ENCODE results near the gene APPBP2.
"Not testable (repeated sequence)": the region's sequence is repeated elsewhere in the genome, so short reads cannot be mapped to it uniquely, and the experiment has no call there.

The APPBP2 gene

GRCh38 chr17:60436676-60437075, 89.4 kb downstream of the APPBP2 start:
- no peak for TF ChIP-seq MYC (IDR thresholded peaks at IDR 0.05; ENCODE audit: low read depth, low read length)
- peak; percentile 11 for DNase-seq (ENCODE audit: low read depth)
- no peak overlapping the region for H3K4me3 ChIP-seq (ENCODE audit: low read depth, low read length)

- DNase-seq (ENCODE audit: low read depth), result peak; percentile 82
- TF ChIP-seq POLR2A (IDR thresholded peaks at IDR 0.05; ENCODE audit: extremely low read depth, insufficient read length) (no peak), MYC (IDR thresholded peaks at IDR 0.05; ENCODE audit: low read depth, low read length) (peak; percentile 82)
- TF ChIP-seq, protein P1, sequence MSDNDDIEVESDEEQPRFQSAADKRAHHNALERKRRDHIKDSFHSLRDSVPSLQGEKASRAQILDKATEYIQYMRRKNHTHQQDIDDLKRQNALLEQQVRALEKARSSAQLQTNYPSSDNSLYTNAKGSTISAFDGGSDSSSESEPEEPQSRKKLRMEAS (IDR thresholded peaks at IDR 0.05; ENCODE audit: low read depth, low read length), result peak; percentile 81
- TF ChIP-seq, protein P2, sequence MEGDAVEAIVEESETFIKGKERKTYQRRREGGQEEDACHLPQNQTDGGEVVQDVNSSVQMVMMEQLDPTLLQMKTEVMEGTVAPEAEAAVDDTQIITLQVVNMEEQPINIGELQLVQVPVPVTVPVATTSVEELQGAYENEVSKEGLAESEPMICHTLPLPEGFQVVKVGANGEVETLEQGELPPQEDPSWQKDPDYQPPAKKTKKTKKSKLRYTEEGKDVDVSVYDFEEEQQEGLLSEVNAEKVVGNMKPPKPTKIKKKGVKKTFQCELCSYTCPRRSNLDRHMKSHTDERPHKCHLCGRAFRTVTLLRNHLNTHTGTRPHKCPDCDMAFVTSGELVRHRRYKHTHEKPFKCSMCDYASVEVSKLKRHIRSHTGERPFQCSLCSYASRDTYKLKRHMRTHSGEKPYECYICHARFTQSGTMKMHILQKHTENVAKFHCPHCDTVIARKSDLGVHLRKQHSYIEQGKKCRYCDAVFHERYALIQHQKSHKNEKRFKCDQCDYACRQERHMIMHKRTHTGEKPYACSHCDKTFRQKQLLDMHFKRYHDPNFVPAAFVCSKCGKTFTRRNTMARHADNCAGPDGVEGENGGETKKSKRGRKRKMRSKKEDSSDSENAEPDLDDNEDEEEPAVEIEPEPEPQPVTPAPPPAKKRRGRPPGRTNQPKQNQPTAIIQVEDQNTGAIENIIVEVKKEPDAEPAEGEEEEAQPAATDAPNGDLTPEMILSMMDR (IDR thresholded peaks at IDR 0.05; ENCODE audit: low read depth, low read length), result peak; percentile 73
- H3K4me3 ChIP-seq (ENCODE audit: low read depth, low read length), result no peak overlapping the region
Observed at GRCh38 chr17:60435244-60436167, 90.5 kb downstream of the APPBP2 start.

DNA sequence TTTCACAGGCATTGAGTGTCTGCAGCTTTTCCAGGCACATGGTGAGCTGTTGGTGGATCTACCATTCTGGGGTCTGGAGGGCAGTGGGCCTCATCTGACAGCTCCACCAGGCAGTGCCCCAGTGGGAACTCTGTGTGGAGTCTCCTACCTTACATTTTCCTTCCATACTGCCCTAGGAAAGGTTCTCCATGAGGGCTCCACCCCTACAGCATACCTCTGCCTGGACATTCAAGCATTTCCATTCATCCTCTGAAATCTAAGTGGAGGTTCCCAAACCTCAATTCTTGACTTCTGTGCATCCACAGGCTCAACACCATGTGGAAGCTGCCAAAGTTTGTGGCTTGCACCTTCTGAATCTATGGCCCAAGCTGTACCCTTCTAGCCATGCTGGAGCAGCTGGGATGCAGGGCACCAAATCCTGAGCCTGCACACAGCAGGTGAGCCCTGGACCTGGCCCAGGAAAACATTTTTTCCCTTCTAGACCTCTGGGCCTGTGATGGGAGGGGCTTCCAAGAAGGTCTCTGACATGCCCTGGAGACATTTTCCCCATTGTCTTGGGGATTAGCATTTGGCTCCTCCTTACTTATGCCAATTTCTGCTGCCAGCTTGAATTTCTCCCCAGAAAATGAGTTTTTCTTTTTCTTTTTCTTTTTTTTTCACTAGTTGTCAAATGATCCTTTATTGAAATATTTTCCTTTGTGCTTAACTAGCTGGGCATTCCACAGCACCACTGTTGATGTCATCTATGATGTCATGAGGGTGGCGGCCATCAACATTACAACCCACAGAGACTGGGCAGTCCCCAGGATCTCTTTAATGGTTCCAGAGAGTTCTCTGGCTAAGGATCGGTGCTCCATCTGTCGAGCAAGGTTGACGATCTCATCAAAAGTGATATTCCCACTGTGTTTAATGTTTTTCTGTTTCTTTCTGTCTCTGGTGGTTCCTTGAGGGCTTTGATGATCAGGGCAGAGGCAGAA, 92.7 kb downstream of the APPBP2 start:
- H3K4me3 ChIP-seq (ENCODE audit: low read depth, low read length); DNase-seq (ENCODE audit: low read depth): not testable (repeated sequence)

- not testable (repeated sequence) for DNase-seq (ENCODE audit: low read depth); H3K4me3 ChIP-seq (ENCODE audit: low read depth, low read length)
Observed at GRCh38 chr17:60430561-60430960, 95.5 kb downstream of the APPBP2 start.

DNA sequence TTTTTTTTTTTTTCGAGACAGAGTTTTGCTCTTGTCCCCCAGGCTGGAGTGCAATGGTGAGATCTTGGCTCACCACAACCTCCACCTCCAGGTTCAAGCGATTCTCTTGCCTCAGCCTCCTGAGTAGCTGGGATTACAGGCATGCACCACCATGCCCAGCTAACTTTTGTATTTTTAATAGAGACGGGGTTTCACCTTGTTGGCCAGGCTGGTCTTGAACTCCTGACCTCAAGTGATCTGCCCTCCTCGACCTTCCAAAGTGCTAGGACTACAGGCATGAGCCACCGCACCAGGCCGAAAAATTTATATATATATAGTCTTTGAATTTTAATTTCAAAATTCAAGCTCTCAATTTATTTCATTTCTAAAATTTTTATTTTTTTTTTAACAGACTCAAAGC, 97.6 kb downstream of the APPBP2 start:
- DNase-seq (ENCODE audit: low read depth); H3K4me3 ChIP-seq (ENCODE audit: low read depth, low read length): not testable (repeated sequence)

GRCh38 chr17:60426596-60426995, 99.4 kb downstream of the APPBP2 start:
- TF ChIP-seq MYC (IDR thresholded peaks at IDR 0.05; ENCODE audit: low read depth, low read length) (no peak), POLR2A (IDR thresholded peaks at IDR 0.05; ENCODE audit: extremely low read depth, insufficient read length) (no peak)
- TF ChIP-seq, protein P1 (IDR thresholded peaks at IDR 0.05; ENCODE audit: low read depth, low read length), result no peak
- TF ChIP-seq, protein P2 (IDR thresholded peaks at IDR 0.05; ENCODE audit: low read depth, low read length), result no peak

DNA sequence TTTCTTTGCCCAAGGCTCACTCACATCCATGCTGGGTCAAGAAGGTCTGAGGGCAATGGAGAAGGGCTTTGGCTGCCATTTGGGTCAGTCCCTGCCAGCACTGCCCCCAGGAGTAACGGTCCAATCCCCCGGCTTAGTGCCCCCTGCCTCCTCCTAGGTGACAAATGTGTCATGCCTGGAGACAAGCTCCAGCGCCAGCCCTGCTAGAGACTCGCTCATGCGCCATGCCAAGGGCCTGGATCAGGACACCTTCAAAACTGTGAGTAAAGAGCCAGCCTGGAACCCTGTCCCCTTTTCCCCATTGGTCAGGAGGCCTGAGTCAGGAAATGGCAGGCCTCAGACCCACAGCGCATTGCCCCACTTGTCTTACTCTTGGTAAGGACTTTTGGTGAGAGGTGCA, 100.4 kb downstream of the APPBP2 start:
- DNase-seq (ENCODE audit: low read depth), result no peak
- TF ChIP-seq MYC (IDR thresholded peaks at IDR 0.05; ENCODE audit: low read depth, low read length), result no peak
- TF ChIP-seq, protein P2 (IDR thresholded peaks at IDR 0.05; ENCODE audit: low read depth, low read length), result no peak
- no peak for TF ChIP-seq POLR2A (IDR thresholded peaks at IDR 0.05; ENCODE audit: extremely low read depth, insufficient read length)
- TF ChIP-seq, protein P1 (IDR thresholded peaks at IDR 0.05; ENCODE audit: low read depth, low read length), result no peak
- H3K4me3 ChIP-seq (ENCODE audit: low read depth, low read length), result no peak overlapping the region

More at GRCh38 chr17:60426596-60426995, 99.4 kb downstream of the APPBP2 start:
- no peak overlapping the region for H3K4me3 ChIP-seq (ENCODE audit: low read depth, low read length)
- DNase-seq (ENCODE audit: low read depth), result no peak

Data from NB4 (cell line).